HG02884 (cell line): ENCODE measurements around the gene WASF2.
"Not testable (repeated sequence)": the region's sequence is repeated elsewhere in the genome, so short reads cannot be mapped to it uniquely, and the experiment has no call there.

Experiments
- ATAC-seq: cut with Tn5 transposase; IDR thresholded peaks from one replicate; pipeline ENCODE4 v1.9.1; 2021; ENCODE audit warnings: mild to moderate bottlenecking, moderate library complexity; ENCODE audit not compliant: unreplicated experiment

Gene WASF2

GRCh38 chr1:27400963-27401341 is 89.0 kb downstream of the WASF2 start:
- ATAC-seq: no peak

- ATAC-seq: no peak
Observed at GRCh38 chr1:27400082-27400962, 89.6 kb downstream of the WASF2 start.

GRCh38 chr1:27399251-27400025 is 90.5 kb downstream of the WASF2 start:
- no peak for ATAC-seq

GRCh38 chr1:27398405-27399149 is 91.4 kb downstream of the WASF2 start:
- no peak for ATAC-seq

GRCh38 chr1:27397749-27398148 is 92.2 kb downstream of the WASF2 start:
- ATAC-seq: no peak

GRCh38 chr1:27397110-27397509 is 92.9 kb downstream of the WASF2 start:
- no peak for ATAC-seq

- ATAC-seq: no peak
Observed at GRCh38 chr1:27395441-27396195, 94.3 kb downstream of the WASF2 start.

- ATAC-seq: no peak
Observed at GRCh38 chr1:27394925-27395324, 95.0 kb downstream of the WASF2 start.

GRCh38 chr1:27394282-27394658 is 95.7 kb downstream of the WASF2 start:
- no peak for ATAC-seq

- ATAC-seq: no peak
Observed at GRCh38 chr1:27393641-27394281, 96.2 kb downstream of the WASF2 start.

- ATAC-seq: peak; percentile 12
Observed at GRCh38 chr1:27392778-27393635, 97.0 kb downstream of the WASF2 start.

- peak; percentile 67 for ATAC-seq
Observed at GRCh38 chr1:27392096-27392777, 97.7 kb downstream of the WASF2 start, which contains the start of gene GPR3. GPR3 (plus strand) TSS chr1:27392622; CDS start chr1:27393799, 1,177 bp downstream.

- ATAC-seq: no peak
Observed at GRCh38 chr1:27391511-27392095, 98.4 kb downstream of the WASF2 start.

GRCh38 chr1:27388337-27389005 is 101.5 kb downstream of the WASF2 start:
- no peak for ATAC-seq

GRCh38 chr1:27384797-27385196 is 105.2 kb downstream of the WASF2 start:
- ATAC-seq: not testable (repeated sequence)

- no peak for ATAC-seq
Observed at GRCh38 chr1:27383661-27384060, 106.3 kb downstream of the WASF2 start.

GRCh38 chr1:27383039-27383605 is 106.8 kb downstream of the WASF2 start, which contains the start of gene CD164L2:
CD164L2 (minus strand) TSS chr1:27383333; CDS start chr1:27383239, 94 bp downstream.
- no peak for ATAC-seq
